ENCODE measurements around the gene ACSF3. TPM values are rescaled to one million over a fixed set of nuclear protein-coding genes. Genes with fewer than 3 reads are reported as not detected.

ACSF3 gene
- total RNA-seq, 2 donors from 2014 or later: 34.8 to 35.5 TPM

DNA sequence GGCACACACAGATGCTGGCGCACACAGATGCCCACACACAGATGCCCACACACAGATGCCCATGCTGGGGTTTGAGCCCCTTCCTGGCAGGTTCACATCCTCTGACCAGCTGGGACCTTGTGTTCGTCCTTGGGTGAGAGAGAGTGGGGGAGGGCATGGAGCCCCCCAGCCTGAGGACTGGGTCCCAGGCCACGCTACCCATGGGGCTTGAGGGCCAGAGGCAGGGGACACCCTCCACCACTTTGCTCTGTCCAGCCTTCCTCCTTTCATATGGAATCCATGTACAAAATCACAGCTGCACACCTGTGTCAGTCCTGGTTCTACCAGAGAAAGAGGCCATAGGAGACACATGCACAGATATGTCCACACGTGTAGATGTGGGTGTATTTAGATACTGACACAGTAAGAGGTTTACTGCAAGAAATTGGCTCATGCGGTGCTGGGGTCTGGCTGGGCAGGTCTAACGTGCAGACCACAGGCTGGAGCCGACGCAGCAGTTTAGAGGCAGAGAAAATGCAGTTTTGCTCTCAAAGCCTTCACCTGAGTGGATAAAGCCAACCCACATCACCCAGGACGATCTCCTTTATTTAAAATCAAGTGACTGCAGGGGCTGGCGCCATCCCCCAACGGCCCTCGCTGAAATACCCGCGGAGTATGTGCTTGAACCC is 95.8 kb downstream of the ACSF3 start:
- H3K27me3 ChIP-seq (ENCODE audit: control insufficient read depth, insufficient read depth, low read length, poor library complexity, severe bottlenecking): peaks cover 35% of the 10 kb centered on the region
- no peaks in the 10 kb centered on the region for H3K9me3 Mint-ChIP-seq
- 65 to 71% methylated on average over 9 to 14 of the region's 14 CpGs for WGBS, 2 experiments (ENCODE audit: insufficient coverage in 1 of 2, insufficient read length in 1 of 2)
- H3K27ac Mint-ChIP-seq: no peak overlapping the region
- no peak overlapping the region for H3K27ac ChIP-seq (ENCODE audit: low read depth, low read length)
- H3K36me3 ChIP-seq (ENCODE audit: control insufficient read depth, insufficient read depth, low read length): no peaks in the 10 kb centered on the region
- no peaks in the 10 kb centered on the region for H3K9me3 ChIP-seq (ENCODE audit: control insufficient read depth, low read length)
- peak; percentile 40 for DNase-seq
- no peaks in the 10 kb centered on the region for H3K4me1 Mint-ChIP-seq
- H3K27me3 Mint-ChIP-seq (ENCODE audit: insufficient read depth): peaks cover 21% of the 10 kb centered on the region
- no peaks in the 10 kb centered on the region for H3K4me1 ChIP-seq (ENCODE audit: control insufficient read depth, insufficient read depth, low read length)
- H3K4me3 Mint-ChIP-seq: no peak overlapping the region
- H3K4me3 ChIP-seq (ENCODE audit: low read length): no peak overlapping the region
- H3K36me3 Mint-ChIP-seq (ENCODE audit: low read depth): no peaks in the 10 kb centered on the region
- TF ChIP-seq, protein P1, sequence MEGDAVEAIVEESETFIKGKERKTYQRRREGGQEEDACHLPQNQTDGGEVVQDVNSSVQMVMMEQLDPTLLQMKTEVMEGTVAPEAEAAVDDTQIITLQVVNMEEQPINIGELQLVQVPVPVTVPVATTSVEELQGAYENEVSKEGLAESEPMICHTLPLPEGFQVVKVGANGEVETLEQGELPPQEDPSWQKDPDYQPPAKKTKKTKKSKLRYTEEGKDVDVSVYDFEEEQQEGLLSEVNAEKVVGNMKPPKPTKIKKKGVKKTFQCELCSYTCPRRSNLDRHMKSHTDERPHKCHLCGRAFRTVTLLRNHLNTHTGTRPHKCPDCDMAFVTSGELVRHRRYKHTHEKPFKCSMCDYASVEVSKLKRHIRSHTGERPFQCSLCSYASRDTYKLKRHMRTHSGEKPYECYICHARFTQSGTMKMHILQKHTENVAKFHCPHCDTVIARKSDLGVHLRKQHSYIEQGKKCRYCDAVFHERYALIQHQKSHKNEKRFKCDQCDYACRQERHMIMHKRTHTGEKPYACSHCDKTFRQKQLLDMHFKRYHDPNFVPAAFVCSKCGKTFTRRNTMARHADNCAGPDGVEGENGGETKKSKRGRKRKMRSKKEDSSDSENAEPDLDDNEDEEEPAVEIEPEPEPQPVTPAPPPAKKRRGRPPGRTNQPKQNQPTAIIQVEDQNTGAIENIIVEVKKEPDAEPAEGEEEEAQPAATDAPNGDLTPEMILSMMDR (conservative IDR thresholded peaks at IDR 0.05): no peak
- no peak overlapping the region for H3K9ac ChIP-seq (ENCODE audit: extremely low read depth, low read length, poor library complexity, severe bottlenecking)

DNA sequence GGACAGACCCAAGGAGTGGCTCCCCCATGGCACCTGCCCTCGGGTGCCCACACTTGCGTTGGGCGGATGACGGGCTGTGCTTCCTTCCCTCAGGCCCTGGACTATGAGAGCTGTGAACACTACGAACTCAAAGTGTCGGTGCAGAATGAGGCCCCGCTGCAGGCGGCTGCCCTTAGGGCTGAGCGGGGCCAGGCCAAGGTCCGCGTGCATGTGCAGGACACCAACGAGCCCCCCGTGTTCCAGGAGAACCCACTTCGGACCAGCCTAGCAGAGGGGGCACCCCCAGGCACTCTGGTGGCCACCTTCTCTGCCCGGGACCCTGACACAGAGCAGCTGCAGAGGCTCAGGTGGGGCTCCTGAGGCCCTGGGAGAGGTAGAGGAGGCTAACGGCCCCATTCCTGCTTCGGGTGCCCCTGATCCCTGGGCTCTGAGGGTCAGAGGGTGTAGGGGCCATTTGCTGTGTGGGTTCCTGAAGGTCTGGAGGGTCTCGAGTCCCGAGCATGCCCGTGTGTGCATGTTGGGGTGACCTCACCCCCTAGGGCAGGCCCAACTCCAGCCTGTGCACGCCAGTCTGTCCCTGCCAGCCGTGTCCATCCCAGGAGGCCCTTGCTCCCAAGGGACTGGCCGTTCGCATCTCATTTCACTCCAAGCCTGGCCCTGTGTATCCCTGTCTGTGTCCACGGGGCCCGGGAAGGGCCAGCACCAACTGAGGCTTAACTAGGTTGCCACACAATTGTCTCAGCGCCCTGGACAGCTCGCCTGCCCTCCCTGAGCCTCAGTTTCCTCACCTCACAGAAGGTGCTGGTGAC is 96.7 kb downstream of the ACSF3 start:
- 83 to 84% methylated on average over 11 to 28 of the region's 28 CpGs for WGBS, 2 experiments (ENCODE audit: insufficient coverage in 1 of 2, insufficient read length in 1 of 2)
- Mint-ChIP-seq H3K27me3 (ENCODE audit: insufficient read depth) (peaks cover 24% of the 10 kb centered on the region), H3K4me1 (no peaks in the 10 kb centered on the region), H3K9me3 (no peaks in the 10 kb centered on the region), H3K4me3 (no peak overlapping the region), H3K36me3 (ENCODE audit: low read depth) (no peaks in the 10 kb centered on the region), H3K27ac (no peak overlapping the region)
- no peaks in the 10 kb centered on the region for H3K36me3 ChIP-seq (ENCODE audit: control insufficient read depth, insufficient read depth, low read length)
- H3K27me3 ChIP-seq (ENCODE audit: control insufficient read depth, insufficient read depth, low read length, poor library complexity, severe bottlenecking): peaks cover 35% of the 10 kb centered on the region
- no peaks in the 10 kb centered on the region for H3K4me1 ChIP-seq (ENCODE audit: control insufficient read depth, insufficient read depth, low read length)
- TF ChIP-seq, protein P1 (conservative IDR thresholded peaks at IDR 0.05): no peak
- H3K9ac ChIP-seq (ENCODE audit: extremely low read depth, low read length, poor library complexity, severe bottlenecking): no peak overlapping the region
- no peak overlapping the region for H3K4me3 ChIP-seq (ENCODE audit: low read length)
- peak; percentile 45 for DNase-seq
- H3K27ac ChIP-seq (ENCODE audit: low read depth, low read length): no peak overlapping the region
- no peaks in the 10 kb centered on the region for H3K9me3 ChIP-seq (ENCODE audit: control insufficient read depth, low read length)

DNA sequence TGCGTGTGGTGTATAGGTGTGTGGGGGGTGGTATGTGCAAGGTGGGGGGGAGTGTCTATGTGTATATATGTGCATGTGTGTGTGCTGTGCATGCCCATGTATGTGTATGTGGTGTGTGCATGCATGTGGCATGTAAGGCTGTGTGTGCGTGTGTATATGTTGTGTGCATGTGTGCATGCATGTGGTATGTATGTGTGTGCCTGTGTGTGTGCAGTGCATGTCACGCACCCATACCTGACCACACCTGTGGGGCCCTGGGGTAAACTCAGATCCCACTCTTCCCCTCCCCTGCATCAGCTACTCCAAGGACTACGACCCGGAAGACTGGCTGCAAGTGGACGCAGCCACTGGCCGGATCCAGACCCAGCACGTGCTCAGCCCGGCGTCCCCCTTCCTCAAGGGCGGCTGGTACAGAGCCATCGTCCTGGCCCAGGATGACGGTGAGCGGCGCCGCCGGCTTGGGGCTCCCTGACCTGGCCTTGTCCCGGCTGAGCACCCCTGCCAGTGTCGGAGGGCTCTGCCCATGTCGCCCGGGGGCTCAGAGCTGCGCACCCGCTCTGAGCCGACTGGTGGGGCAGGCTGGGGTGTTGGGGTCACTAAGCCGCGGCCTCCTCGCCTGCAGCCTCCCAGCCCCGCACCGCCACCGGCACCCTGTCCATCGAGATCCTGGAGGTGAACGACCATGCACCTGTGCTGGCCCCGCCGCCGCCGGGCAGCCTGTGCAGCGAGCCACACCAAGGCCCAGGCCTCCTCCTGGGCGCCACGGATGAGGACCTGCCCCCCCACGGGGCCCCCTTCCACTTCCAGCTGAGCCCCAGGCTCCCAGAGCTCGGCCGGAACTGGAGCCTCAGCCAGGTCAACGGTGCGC is 97.6 kb downstream of the ACSF3 start:
- Histone ChIP-seq H3K9ac (ENCODE audit: extremely low read depth, low read length, poor library complexity, severe bottlenecking) (no peak overlapping the region), H3K4me3 (ENCODE audit: low read length) (no peak overlapping the region), H3K27ac (ENCODE audit: low read depth, low read length) (no peak overlapping the region), H3K9me3 (ENCODE audit: control insufficient read depth, low read length) (no peaks in the 10 kb centered on the region), H3K27me3 (ENCODE audit: control insufficient read depth, insufficient read depth, low read length, poor library complexity, severe bottlenecking) (peaks cover 35% of the 10 kb centered on the region), H3K36me3 (ENCODE audit: control insufficient read depth, insufficient read depth, low read length) (no peaks in the 10 kb centered on the region), H3K4me1 (ENCODE audit: control insufficient read depth, insufficient read depth, low read length) (no peaks in the 10 kb centered on the region)
- no peaks in the 10 kb centered on the region for H3K4me1 Mint-ChIP-seq
- no peak overlapping the region for H3K27ac Mint-ChIP-seq
- no peaks in the 10 kb centered on the region for H3K9me3 Mint-ChIP-seq
- H3K4me3 Mint-ChIP-seq: no peak overlapping the region
- peak; percentile 41 for DNase-seq
- H3K27me3 Mint-ChIP-seq (ENCODE audit: insufficient read depth): peaks cover 24% of the 10 kb centered on the region
- no peaks in the 10 kb centered on the region for H3K36me3 Mint-ChIP-seq (ENCODE audit: low read depth)
- TF ChIP-seq, protein P1 (conservative IDR thresholded peaks at IDR 0.05): no peak
- 86 to 89% methylated on average over 27 to 42 of the region's 44 CpGs for WGBS, 2 experiments (ENCODE audit: insufficient coverage in 1 of 2, insufficient read length in 1 of 2)
